ENCODE data around the gene PDCD1LG2. TPM values are rescaled to one million over a fixed set of nuclear protein-coding genes. Genes with fewer than 3 reads are reported as not detected.

PDCD1LG2 gene
- total RNA-seq, 1 donor from 2014 or later: 8.8 TPM

DNA sequence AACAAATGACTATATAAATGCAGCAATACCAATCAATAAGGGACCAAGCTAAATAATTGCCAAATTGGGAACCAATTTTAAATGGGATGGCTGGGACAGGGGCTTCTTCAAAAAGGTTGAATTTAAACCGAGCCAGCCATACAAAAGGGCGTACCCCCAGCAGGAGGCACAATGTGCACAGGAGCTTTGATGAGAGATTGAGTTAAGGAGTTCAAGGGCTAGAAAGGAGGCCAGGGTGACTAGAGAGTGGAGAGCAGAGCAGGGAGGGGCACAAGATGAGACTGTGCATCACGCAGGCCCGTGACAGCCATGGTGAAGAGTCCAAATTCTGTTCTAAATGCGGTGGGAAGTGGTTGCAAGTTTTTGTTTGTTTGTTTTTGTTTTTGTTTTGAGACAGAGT is 23.3 kb upstream of the PDCD1LG2 start:
- no peaks in the 10 kb centered on the region for H3K79me2 ChIP-seq (ENCODE audit: insufficient read depth, low read length)
- H3K4me1 Mint-ChIP-seq (ENCODE audit: low read depth, unreplicated experiment): peaks cover 7% of the 10 kb centered on the region
- H3K4me1 ChIP-seq (ENCODE audit: insufficient read depth, low read length): no peaks in the 10 kb centered on the region
- H3K27me3 Mint-ChIP-seq (ENCODE audit: low read depth, unreplicated experiment): no peaks in the 10 kb centered on the region
- TF ChIP-seq, protein P1, sequence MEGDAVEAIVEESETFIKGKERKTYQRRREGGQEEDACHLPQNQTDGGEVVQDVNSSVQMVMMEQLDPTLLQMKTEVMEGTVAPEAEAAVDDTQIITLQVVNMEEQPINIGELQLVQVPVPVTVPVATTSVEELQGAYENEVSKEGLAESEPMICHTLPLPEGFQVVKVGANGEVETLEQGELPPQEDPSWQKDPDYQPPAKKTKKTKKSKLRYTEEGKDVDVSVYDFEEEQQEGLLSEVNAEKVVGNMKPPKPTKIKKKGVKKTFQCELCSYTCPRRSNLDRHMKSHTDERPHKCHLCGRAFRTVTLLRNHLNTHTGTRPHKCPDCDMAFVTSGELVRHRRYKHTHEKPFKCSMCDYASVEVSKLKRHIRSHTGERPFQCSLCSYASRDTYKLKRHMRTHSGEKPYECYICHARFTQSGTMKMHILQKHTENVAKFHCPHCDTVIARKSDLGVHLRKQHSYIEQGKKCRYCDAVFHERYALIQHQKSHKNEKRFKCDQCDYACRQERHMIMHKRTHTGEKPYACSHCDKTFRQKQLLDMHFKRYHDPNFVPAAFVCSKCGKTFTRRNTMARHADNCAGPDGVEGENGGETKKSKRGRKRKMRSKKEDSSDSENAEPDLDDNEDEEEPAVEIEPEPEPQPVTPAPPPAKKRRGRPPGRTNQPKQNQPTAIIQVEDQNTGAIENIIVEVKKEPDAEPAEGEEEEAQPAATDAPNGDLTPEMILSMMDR (IDR thresholded peaks at IDR 0.05; ENCODE audit: insufficient read depth, low read depth, low read length): no peak
- no peak for TF ChIP-seq EZH2 (IDR thresholded peaks at IDR 0.05; ENCODE audit: insufficient read depth, low read length)
- no peak overlapping the region for H3K9ac ChIP-seq (ENCODE audit: low read length)
- peaks cover 3% of the 10 kb centered on the region for H3K9me3 Mint-ChIP-seq (ENCODE audit: unreplicated experiment)
- FAIRE-seq (no peak), DNase-seq (ENCODE audit: low read depth) (no peak)
- no peak overlapping the region for H3K4me3 ChIP-seq (ENCODE audit: insufficient read depth, low read depth, low read length)
- no peak overlapping the region for H3K4me3 Mint-ChIP-seq (ENCODE audit: unreplicated experiment)
- H3K27me3 ChIP-seq (ENCODE audit: insufficient read depth, low read length): no peaks in the 10 kb centered on the region
- H3K36me3 ChIP-seq (ENCODE audit: insufficient read depth, low read length): no peaks in the 10 kb centered on the region
- H3K4me2 ChIP-seq (ENCODE audit: low read length): no peak overlapping the region
- no peak overlapping the region for H3K27ac ChIP-seq (ENCODE audit: low read depth, low read length)
- no peak overlapping the region for H2AFZ ChIP-seq (ENCODE audit: low read depth, low read length)
- H3K36me3 Mint-ChIP-seq (ENCODE audit: low read depth, unreplicated experiment): no peaks in the 10 kb centered on the region
- H3K9me3 ChIP-seq (ENCODE audit: insufficient read depth, low read depth, low read length): no peaks in the 10 kb centered on the region
- no peaks in the 10 kb centered on the region for H4K20me1 ChIP-seq (ENCODE audit: insufficient read depth, low read length)
- H3K27ac Mint-ChIP-seq (ENCODE audit: unreplicated experiment): no peak overlapping the region

DNA sequence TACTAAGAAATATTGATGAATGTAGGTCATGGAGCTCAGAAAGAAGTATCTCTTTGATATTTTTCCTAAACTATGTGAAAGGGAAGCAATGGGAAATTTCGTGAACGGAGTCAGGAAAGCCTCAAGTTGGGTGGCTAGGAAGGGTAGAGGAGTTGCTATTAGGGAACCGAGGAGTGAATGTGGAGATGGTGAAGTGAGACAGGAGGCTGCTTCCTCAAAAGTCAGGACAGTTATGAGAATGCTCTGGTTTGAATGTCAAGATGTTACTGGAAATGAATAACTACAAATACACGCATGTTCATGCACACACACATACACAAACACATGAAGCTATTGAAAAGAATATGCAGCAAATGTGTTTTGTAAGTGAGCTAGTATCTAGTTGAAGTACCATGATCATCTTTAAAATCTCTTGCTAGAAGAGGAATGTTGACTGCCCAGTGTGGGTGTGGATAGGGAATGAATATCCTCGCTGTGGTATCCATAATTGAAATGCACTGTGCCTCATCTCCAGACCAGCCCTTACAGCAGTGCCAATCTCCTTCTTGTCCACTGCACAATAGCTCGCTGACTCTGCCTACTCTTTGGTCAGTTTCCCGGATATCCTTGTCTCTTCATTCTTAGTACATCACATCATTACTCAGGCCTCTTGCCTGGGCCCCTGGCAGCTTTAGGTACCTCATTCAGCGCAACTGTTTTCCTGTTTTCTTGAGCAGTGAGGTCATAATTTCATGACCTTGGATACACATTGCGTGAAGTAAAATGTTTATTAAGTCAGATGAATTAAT is 21.9 kb upstream of the PDCD1LG2 start:
- peaks cover 3% of the 10 kb centered on the region for H3K9me3 Mint-ChIP-seq (ENCODE audit: unreplicated experiment)
- H2AFZ ChIP-seq (ENCODE audit: low read depth, low read length): peak overlapping the region; percentile 42
- no peaks in the 10 kb centered on the region for H3K27me3 Mint-ChIP-seq (ENCODE audit: low read depth, unreplicated experiment)
- H3K4me2 ChIP-seq (ENCODE audit: low read length): no peak overlapping the region
- DNase-seq (ENCODE audit: low read depth) (peak; percentile 54), FAIRE-seq (no peak)
- H3K9me3 ChIP-seq (ENCODE audit: insufficient read depth, low read depth, low read length): no peaks in the 10 kb centered on the region
- H3K4me1 Mint-ChIP-seq (ENCODE audit: low read depth, unreplicated experiment): peaks cover 12% of the 10 kb centered on the region
- H3K27ac ChIP-seq (ENCODE audit: low read depth, low read length): no peak overlapping the region
- H3K79me2 ChIP-seq (ENCODE audit: insufficient read depth, low read length): no peaks in the 10 kb centered on the region
- peaks cover 7% of the 10 kb centered on the region for H3K4me1 ChIP-seq (ENCODE audit: insufficient read depth, low read length)
- TF ChIP-seq, protein P1 (IDR thresholded peaks at IDR 0.05; ENCODE audit: insufficient read depth, low read depth, low read length): no peak
- no peak for TF ChIP-seq EZH2 (IDR thresholded peaks at IDR 0.05; ENCODE audit: insufficient read depth, low read length)
- no peak overlapping the region for H3K9ac ChIP-seq (ENCODE audit: low read length)
- no peaks in the 10 kb centered on the region for H4K20me1 ChIP-seq (ENCODE audit: insufficient read depth, low read length)
- no peaks in the 10 kb centered on the region for H3K27me3 ChIP-seq (ENCODE audit: insufficient read depth, low read length)
- H3K4me3 Mint-ChIP-seq (ENCODE audit: unreplicated experiment): no peak overlapping the region
- no peaks in the 10 kb centered on the region for H3K36me3 Mint-ChIP-seq (ENCODE audit: low read depth, unreplicated experiment)
- no peaks in the 10 kb centered on the region for H3K36me3 ChIP-seq (ENCODE audit: insufficient read depth, low read length)
- H3K27ac Mint-ChIP-seq (ENCODE audit: unreplicated experiment): no peak overlapping the region
- H3K4me3 ChIP-seq (ENCODE audit: insufficient read depth, low read depth, low read length): no peak overlapping the region

Data from astrocyte (in vitro differentiated cells and primary cell).